Measurements from ENCODE around the gene TTC17.

TTC17 gene

DNA sequence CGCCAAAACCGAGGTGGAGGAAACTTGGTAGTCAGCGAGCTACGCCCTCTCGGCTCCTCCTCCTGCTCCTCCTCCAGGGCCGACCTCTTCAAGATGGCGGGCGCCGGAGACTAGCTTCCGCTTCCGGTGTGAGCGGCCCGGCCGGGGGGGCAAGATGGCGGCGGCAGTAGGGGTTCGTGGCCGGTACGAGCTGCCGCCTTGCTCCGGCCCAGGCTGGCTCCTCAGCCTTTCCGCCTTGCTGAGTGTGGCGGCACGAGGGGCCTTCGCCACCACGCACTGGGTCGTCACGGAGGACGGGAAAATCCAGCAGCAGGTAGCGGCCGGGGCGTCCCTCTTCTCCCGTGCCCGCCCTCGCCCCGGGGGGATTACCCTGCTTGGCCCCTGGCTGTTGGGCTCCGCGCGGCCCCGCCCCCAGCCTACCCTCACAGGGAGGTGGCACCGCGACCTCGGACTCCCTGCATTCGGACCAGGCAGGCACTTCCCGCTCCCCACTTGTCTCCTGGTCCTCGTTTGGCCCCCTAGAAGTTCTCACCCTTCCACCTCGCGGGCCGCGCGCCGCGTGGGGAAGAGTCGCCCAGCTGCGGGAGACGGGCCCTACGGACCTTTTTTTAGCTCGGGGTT is at the start of gene TTC17 (continued):
- TF ChIP-seq, protein P1, sequence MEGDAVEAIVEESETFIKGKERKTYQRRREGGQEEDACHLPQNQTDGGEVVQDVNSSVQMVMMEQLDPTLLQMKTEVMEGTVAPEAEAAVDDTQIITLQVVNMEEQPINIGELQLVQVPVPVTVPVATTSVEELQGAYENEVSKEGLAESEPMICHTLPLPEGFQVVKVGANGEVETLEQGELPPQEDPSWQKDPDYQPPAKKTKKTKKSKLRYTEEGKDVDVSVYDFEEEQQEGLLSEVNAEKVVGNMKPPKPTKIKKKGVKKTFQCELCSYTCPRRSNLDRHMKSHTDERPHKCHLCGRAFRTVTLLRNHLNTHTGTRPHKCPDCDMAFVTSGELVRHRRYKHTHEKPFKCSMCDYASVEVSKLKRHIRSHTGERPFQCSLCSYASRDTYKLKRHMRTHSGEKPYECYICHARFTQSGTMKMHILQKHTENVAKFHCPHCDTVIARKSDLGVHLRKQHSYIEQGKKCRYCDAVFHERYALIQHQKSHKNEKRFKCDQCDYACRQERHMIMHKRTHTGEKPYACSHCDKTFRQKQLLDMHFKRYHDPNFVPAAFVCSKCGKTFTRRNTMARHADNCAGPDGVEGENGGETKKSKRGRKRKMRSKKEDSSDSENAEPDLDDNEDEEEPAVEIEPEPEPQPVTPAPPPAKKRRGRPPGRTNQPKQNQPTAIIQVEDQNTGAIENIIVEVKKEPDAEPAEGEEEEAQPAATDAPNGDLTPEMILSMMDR (tag by site-specific recombination; IDR thresholded peaks at IDR 0.05) = no peak
- TF ChIP-seq ZNF350 (tag by site-specific recombination; IDR thresholded peaks at IDR 0.05) (no peak), ZNF169 (tag by site-specific recombination; IDR thresholded peaks at IDR 0.05) (no peak), ZXDB (tag by site-specific recombination; IDR thresholded peaks at IDR 0.05) (peak; percentile 95; the same call in 1 of the 2 replicates), ZNF274 (IDR thresholded peaks at IDR 0.05; ENCODE audit: low read length) (no peak), ZNF274 (tag by site-specific recombination; IDR thresholded peaks at IDR 0.05; ENCODE audit: borderline replicate concordance) (no peak), ZNF404 (tag by site-specific recombination; IDR thresholded peaks at IDR 0.05) (no peak), ZBTB8A (tag by site-specific recombination; IDR thresholded peaks at IDR 0.05) (peak; percentile 59; the same call in 1 of the 2 replicates), ZNF423 (tag by site-specific recombination; IDR thresholded peaks at IDR 0.05) (peak; percentile 84), ZNF202 (tag by site-specific recombination; IDR thresholded peaks at IDR 0.05; ENCODE audit: borderline replicate concordance) (no peak), KLF16 (tag by site-specific recombination; IDR thresholded peaks at IDR 0.05) (peak; percentile 89), ZNF830 (tag by site-specific recombination; IDR thresholded peaks at IDR 0.05; ENCODE audit: low read depth) (no peak), ZNF561 (tag by site-specific recombination; IDR thresholded peaks at IDR 0.05; ENCODE audit: borderline replicate concordance) (peak; percentile 54; the same call in 1 of the 2 replicates), ZNF501 (tag by site-specific recombination; IDR thresholded peaks at IDR 0.05) (peak; percentile 81; the same call in 1 of the 2 replicates), SETDB1 (IDR thresholded peaks at IDR 0.05; ENCODE audit: insufficient read length, low read length) (no peak), ZIC2 (tag by site-specific recombination; IDR thresholded peaks at IDR 0.05) (peak; percentile 73), MYNN (tag by site-specific recombination; IDR thresholded peaks at IDR 0.05; ENCODE audit: borderline replicate concordance) (no peak), ZNF658 (tag by site-specific recombination; IDR thresholded peaks at IDR 0.05) (no peak), ZNF777 (tag by site-specific recombination; IDR thresholded peaks at IDR 0.05; ENCODE audit: borderline replicate concordance) (no peak), ZNF664 (tag by site-specific recombination; IDR thresholded peaks at IDR 0.05) (no peak), ZNF19 (tag by site-specific recombination; IDR thresholded peaks at IDR 0.05; ENCODE audit: low read depth) (no peak), TCF7L2 (IDR thresholded peaks at IDR 0.05; ENCODE audit: borderline replicate concordance, low read depth, low read length) (no peak), ZNF544 (tag by site-specific recombination; IDR thresholded peaks at IDR 0.05) (no peak), ZNF266 (tag by site-specific recombination; IDR thresholded peaks at IDR 0.05; ENCODE audit: low read depth) (no peak)
- TF ChIP-seq, protein P2, sequence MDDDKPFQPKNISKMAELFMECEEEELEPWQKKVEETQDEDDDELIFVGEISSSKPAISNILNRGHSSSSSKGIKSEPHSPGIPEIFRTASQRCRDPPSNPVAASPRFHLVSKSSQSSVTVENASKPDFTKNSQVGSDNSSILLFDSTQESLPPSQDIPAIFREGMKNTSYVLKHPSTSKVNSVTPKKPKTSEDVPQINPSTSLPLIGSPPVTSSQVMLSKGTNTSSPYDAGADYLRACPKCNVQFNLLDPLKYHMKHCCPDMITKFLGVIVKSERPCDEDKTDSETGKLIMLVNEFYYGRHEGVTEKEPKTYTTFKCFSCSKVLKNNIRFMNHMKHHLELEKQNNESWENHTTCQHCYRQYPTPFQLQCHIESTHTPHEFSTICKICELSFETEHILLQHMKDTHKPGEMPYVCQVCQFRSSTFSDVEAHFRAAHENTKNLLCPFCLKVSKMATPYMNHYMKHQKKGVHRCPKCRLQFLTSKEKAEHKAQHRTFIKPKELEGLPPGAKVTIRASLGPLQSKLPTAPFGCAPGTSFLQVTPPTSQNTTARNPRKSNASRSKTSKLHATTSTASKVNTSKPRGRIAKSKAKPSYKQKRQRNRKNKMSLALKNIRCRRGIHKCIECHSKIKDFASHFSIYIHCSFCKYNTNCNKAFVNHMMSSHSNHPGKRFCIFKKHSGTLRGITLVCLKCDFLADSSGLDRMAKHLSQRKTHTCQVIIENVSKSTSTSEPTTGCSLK (tag by site-specific recombination; IDR thresholded peaks at IDR 0.05) = no peak
- TF ChIP-seq, protein P3, sequence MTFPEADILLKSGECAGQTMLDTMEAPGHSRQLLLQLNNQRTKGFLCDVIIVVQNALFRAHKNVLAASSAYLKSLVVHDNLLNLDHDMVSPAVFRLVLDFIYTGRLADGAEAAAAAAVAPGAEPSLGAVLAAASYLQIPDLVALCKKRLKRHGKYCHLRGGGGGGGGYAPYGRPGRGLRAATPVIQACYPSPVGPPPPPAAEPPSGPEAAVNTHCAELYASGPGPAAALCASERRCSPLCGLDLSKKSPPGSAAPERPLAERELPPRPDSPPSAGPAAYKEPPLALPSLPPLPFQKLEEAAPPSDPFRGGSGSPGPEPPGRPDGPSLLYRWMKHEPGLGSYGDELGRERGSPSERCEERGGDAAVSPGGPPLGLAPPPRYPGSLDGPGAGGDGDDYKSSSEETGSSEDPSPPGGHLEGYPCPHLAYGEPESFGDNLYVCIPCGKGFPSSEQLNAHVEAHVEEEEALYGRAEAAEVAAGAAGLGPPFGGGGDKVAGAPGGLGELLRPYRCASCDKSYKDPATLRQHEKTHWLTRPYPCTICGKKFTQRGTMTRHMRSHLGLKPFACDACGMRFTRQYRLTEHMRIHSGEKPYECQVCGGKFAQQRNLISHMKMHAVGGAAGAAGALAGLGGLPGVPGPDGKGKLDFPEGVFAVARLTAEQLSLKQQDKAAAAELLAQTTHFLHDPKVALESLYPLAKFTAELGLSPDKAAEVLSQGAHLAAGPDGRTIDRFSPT (tag by site-specific recombination; IDR thresholded peaks at IDR 0.05) = peak; percentile 65
- TF ChIP-seq, protein P4, sequence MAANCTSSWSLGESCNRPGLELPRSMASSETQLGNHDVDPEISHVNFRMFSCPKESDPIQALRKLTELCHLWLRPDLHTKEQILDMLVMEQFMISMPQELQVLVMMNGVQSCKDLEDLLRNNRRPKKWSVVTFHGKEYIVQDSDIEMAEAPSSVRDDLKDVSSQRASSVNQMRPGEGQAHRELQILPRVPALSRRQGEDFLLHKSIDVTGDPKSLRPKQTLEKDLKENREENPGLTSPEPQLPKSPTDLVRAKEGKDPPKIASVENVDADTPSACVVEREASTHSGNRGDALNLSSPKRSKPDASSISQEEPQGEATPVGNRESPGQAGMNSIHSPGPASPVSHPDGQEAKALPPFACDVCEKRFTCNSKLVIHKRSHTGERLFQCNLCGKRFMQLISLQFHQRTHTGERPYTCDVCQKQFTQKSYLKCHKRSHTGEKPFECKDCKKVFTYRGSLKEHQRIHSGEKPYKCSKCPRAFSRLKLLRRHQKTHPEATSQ (tag by site-specific recombination; IDR thresholded peaks at IDR 0.05) = peak; percentile 64; the same call in 1 of the 2 replicates
- TF ChIP-seq, protein P5, sequence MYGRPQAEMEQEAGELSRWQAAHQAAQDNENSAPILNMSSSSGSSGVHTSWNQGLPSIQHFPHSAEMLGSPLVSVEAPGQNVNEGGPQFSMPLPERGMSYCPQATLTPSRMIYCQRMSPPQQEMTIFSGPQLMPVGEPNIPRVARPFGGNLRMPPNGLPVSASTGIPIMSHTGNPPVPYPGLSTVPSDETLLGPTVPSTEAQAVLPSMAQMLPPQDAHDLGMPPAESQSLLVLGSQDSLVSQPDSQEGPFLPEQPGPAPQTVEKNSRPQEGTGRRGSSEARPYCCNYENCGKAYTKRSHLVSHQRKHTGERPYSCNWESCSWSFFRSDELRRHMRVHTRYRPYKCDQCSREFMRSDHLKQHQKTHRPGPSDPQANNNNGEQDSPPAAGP (tag by site-specific recombination; IDR thresholded peaks at IDR 0.05) = peak; percentile 79; the same call in 1 of the 2 replicates
- TF ChIP-seq, protein P6, sequence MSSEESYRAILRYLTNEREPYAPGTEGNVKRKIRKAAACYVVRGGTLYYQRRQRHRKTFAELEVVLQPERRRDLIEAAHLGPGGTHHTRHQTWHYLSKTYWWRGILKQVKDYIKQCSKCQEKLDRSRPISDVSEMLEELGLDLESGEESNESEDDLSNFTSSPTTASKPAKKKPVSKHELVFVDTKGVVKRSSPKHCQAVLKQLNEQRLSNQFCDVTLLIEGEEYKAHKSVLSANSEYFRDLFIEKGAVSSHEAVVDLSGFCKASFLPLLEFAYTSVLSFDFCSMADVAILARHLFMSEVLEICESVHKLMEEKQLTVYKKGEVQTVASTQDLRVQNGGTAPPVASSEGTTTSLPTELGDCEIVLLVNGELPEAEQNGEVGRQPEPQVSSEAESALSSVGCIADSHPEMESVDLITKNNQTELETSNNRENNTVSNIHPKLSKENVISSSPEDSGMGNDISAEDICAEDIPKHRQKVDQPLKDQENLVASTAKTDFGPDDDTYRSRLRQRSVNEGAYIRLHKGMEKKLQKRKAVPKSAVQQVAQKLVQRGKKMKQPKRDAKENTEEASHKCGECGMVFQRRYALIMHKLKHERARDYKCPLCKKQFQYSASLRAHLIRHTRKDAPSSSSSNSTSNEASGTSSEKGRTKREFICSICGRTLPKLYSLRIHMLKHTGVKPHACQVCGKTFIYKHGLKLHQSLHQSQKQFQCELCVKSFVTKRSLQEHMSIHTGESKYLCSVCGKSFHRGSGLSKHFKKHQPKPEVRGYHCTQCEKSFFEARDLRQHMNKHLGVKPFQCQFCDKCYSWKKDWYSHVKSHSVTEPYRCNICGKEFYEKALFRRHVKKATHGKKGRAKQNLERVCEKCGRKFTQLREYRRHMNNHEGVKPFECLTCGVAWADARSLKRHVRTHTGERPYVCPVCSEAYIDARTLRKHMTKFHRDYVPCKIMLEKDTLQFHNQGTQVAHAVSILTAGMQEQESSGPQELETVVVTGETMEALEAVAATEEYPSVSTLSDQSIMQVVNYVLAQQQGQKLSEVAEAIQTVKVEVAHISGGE (tag by site-specific recombination; conservative IDR thresholded peaks at IDR 0.05; ENCODE audit: low read depth) = peak; percentile 80
